ENCODE results near the gene UBN2.
A peak's percentile ranks its signal among the peaks of the same experiment; 100 is the strongest.
"Not testable (repeated sequence)": the region's sequence is repeated elsewhere in the genome, so short reads cannot be mapped to it uniquely, and the experiment has no call there.

The UBN2 gene

DNA sequence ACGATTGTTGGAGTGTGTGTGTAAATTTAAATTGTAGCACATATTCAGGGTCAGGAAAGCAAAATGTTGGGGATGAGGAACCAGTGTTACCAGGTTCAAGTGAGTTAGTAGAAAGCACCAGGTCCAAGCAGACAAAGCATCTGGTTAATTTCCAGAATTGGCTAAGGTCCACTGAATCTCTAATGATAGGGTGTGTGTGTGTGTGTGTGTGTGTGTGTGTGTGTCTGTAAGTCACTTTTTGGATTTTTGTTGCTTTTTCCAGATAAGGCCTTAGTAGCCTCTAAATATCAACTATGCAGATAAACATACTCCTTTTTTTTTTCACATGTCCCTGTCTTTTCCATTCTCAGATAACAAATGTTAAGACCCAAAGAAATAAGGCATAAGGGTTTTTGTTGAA is 73.5 kb downstream of the UBN2 start:
- DNase-seq: no peak

DNA sequence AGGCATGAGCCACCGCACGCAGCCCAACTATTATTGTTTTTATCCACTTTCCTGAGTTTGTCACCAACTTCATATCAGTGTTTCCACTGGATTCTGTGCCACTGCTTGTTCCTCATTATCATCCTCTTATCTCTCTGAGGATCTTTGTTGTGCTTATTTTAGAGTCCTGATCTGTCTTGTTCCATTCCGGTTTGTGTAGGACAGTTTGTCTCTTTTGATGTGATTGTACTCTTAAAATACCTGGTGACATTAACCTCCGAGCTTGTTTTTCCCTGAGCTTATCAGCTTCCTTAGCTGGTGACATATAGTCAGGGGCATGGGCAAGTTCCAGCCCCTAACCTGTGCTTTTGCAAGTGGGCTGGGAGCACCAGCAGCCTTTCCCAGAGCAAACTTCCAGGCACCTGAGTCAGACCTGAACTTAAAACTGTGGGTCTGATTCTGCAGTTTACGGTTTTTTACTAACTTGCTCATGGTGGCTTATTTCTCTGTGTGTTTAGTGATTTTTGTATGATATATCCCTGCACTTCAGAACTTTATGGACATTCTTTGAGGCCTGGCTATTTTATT is 87.0 kb downstream of the UBN2 start:
- DNase-seq: no peak

DNA sequence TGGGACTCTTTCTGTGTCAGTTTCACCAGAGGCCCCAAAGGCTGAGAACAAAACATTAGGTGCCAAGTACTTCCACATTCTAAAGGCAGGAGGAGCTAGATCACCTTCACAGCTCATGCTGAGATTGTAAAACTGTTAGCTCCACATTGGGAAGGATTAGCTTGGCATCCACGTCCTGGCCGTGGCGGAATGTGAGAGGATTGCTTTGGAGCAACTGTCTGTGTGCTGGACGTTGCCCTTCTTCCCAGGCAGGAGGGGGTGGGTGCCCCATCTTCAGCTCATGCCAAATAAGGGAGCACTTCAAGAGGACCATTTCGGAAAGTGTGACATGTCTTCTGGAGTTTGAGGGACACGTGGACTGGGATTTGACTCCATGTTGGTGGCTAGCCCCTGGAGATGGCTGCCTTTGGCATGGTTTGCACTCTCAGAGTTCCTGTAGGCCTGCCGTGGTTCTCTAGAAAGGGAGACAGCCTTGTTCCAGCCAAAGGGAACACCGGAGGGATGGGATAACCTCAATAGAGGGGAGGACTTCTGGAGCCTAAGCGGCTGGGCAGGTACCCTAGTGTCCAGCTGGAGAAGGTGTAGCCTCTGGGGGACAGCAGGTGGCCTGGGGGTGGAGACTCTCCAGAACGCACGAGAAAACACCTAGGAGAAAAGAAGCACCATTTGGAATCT is 90.2 kb downstream of the UBN2 start:
- peak; percentile 67 for DNase-seq

DNA sequence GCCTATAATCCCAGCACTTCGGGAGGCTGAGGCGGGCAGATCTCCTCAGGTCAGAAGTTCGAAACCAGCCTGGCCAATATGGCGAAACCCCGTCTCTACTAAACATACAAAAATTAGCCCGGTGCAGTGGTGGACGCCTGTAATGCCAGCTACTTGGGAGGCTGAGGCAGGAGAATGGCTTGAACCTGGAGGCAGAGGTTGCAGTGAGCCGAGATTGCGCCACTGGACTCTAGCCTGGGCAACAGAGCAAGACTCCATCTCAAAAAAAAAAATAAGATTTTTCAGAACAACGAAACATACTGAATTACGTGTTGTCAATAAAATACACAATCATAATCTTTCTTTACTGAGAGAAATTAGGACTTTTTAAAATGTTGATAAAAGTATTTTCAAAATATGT is 93.7 kb downstream of the UBN2 start:
- DNase-seq: not testable (repeated sequence)

DNA sequence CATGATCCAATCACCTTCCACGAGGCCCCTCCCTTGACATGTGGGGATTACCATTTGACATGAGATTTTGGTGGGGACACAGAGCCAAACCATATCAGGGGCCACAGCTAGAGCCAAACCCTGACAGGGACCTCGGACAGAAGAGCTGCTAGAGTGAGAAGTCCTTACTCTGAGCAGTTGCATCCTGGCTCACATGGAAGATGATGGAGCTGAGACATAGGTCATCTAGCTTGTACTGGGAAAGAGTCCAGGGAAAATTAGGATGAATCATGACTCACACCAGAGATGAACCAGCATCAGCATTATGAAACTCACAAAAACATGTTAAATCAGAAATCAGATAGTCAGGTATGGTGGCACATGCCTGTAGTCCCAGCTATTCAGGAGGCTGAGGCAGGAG is 97.3 kb downstream of the UBN2 start:
- no peak for DNase-seq

DNA sequence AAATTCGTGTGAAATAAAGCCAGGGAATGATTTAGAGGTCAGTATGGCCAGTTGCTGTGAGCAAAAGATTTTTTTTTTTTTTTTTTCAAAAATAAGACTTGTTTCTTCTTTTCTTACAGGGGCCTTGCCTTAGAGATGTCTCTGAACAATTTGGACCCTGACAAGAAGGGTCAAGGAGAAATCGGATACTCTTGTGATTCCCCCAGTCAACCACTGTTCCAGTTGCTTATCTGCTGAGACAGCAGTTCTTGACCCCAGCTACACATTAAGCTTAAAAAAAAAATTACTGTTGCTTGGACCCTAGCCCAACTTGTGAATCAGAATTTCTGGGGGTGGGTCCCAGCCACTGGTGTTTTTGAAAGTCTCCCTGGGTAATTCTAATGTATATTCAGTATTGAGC is 98.1 kb downstream of the UBN2 start:
- no peak for DNase-seq

DNA sequence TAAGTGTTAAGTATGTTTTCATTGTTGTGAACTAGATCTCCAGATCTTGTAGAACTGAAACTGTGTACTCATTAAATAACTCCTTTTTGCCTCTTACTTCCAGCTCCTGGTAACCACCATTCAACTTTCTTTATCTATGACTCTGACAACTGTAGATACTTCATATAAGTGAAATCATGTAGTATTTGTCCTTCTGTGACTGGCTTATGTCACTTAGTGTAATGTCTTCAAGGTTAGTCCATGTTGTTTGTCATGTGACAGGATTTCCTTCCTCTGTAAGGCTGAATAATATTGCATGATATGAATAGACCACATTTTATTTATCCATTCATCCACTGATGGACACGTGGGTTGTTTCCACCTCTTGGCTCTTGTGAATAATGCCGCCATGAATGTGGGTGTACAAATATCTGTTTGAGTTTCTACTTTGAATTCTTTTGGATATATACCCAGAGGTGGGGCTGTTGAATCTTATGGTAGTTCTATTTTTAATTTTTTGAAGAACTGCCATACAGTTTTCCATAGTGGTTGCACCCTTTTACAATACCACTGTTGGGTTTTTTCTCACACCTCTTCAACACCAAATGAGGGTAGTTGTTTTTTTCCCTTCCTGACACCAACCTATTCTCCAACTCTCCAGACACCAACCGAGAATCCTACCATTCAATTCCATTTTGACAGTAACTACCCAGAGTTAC is 99.4 kb downstream of the UBN2 start:
- no peak for DNase-seq

DNA sequence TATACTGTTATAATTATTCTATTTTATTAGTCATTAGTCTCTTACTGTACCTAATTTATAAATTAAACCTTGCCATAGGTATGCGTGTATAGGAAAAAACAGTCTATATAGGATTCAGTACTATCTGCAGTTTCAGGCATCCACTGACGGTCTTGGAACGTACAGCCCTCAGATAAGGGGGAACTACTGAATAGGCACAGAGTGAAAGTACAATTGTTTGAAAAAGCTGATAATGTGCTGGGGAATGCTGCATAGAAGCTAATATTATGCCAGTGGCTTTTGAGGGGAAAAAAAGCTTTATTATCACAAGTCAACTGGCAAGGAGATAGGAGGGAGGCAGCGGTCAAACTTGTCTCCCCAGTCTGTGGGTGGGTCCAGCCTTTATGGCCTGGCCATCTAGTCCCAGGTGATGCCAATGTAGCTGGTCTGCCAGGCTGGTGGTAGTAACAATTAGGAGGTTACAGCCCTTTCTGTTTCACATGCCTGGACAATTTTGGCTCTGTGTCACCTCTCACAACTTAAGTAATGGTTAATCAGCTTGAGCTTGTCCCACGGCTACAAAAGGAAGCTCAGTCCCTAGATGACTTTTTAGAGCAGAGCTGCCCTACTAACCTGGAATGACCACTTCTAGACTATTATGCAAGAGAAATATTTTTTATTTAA is 101.8 kb downstream of the UBN2 start:
- no peak for DNase-seq

DNA sequence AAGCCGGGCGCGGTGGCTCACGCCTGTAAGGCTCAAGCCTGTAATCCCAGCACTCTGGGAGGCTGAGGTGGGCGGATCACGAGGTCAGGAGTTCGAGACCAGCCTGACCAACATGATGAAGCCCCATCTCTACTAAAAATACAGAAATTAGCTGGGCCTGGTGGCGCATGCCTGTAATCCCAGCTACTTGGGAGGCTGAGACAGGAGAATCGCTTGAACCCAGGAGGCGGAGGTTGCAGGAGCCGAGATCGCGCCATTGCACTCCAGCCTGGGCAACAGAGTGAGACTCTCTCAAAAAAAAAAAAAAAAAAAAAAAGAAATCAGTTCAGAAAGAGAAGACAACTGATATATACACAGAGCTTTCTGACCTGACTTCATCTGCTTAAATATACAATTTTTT is 102.4 kb downstream of the UBN2 start:
- DNase-seq: not testable (repeated sequence)

DNA sequence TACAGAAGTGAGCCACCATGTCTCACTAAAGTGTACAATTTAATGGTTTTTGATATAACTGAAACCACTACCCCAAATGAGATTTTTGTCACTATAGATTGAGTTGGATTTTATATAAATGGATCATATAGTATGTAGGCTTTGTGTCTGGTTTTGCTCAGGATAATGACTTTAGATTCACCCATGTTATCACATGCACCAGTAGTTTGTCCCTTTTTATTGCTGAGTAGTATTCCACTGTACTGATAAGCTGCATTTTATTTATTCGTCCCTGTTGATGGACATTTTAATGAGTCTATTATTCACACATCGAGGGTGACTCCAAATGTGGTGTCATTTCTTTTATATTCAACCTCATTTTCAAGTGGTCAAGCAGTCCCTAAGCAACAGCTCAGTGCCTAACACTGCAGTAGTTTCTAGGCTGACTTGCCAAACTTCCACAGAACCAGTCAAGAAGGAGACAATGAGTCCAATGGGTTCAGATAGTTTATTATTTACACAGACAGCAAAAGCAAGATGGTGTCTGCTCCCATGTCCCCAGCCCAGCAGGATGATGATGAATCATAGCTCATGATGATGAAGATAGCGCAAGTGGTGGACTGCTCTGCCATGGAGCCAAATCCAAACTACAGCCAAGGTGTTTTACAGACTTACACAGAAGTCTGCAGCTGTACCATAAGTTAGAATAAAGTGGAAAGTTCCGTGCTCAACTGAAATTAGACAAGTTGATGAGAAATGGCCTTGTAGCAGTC is 103.5 kb downstream of the UBN2 start:
- DNase-seq: no peak

DNA sequence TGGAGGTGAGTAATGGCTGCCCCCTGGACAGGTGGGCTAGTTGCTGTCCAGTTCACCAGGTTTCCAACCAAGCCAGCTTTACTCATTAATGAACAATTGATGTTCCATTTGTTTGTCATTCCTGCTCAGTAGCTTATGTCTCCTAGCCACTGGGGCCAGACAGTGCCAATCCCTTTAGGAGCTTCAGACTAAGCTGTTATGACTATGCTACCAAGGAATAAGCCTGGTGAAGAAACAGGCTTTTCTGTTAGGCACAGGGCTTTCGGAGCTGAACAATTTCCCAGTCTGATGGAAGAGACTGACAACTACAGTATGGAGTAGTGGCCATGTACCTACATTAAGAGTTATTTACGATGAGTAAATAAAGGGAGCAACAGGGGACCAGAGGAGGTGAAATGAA is 108.0 kb downstream of the UBN2 start:
- no peak for DNase-seq

DNA sequence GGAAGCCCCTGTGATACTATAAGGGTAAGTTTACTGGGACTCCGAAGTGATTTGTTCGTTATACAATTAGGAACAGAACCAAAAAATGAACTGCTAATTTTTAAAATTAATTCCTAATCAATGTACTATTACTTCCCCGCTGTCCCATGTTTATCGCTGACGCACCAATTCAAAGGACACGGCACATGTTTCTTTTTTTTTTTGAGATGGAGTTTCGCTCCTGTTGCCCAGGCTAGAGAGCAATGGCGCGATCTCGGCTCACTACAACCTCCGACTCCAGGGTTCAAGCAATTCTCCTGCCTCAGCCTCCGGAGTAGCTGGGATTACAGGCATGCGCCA is 108.6 kb downstream of the UBN2 start:
- no peak for DNase-seq

DNA sequence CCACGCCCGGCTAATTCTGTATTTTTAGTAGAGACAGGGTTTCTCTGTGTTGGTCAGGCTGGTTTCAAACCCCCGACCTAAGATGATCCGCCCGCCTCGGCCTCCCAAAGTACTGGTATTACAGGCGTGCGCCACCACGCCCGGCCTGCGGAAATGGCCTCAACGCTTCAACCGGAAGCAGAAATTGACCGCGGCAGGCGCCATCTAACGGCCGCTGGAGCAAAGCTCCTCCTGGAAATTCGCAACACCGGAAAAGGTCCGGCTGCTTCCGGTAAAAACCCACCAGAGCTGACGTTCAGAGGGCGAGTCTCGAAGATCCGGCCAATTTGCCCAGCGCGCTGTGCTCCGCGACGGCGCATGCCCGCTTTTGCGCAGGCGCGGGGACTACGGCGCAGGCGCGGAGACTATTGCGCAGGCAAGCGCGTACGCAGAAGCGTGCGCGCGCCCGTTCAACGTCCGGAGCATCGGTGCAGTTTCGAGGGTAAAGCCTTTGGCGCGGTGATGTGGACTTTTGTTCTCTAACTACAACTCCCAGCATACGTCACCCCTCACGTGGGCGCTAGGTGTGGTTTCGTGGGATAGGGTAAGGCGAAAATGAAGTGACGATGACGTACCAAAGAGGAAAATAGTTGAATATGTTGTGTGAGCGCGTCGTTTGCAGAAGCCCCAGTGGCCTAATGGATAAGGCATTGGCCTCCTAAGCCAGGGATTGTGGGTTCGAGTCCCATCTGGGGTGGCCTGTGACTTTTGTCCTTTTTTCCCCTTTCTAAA is 109.2 kb downstream of the UBN2 start:
- DNase-seq: peak; percentile 99

DNA sequence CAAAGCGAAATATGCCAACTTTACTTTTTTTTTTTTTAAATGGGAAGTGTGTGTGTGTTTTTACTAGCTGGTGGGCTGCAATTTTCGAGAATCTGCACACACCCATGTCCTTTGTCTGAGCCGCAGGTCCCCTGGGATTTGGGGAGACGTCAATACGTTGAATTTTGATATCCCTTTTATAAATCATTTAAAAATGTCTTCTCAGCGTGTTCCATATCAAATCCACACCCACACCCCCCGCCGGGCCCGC is 109.7 kb downstream of the UBN2 start:
- no peak for DNase-seq

DNA sequence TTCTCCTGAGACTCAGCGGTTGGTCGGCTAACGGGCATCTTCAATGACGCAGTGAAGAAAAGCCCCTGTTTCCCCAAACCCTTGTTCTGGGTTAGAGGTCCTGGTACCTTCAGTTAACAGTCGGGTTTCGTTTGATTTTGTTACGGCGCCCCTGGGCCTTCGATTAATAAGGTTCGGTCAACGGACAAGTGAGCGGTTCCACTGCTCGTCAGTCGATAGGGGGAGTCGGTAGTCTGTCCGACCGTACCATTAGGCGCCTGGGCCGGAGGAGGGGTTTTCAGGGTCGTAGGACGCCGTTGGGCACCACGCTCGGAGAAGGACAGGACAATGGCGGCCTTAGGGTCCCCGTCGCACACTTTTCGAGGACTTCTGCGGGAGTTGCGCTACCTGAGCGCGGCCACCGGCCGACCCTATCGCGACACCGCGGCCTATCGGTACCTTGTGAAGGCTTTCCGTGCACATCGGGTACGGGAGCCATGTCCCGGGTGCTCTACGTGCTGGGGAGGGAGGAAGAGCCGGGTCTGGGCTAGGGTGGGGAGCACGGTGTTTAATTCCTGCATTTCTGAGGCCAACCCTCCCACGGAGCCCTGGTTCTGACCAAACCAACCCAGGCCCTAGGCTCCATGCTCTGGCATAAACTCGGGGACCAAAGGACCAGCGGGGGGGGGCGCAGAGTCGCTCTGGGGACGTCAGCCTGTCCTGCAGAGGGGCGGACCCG is 110.2 kb downstream of the UBN2 start, which contains the start of gene FMC1:
TSS of gene FMC1 (plus strand) at position 280 of the 718 bp plus-strand sequence. CDS start at position 328, 48 bp downstream.
- DNase-seq: peak; percentile 95

DNA sequence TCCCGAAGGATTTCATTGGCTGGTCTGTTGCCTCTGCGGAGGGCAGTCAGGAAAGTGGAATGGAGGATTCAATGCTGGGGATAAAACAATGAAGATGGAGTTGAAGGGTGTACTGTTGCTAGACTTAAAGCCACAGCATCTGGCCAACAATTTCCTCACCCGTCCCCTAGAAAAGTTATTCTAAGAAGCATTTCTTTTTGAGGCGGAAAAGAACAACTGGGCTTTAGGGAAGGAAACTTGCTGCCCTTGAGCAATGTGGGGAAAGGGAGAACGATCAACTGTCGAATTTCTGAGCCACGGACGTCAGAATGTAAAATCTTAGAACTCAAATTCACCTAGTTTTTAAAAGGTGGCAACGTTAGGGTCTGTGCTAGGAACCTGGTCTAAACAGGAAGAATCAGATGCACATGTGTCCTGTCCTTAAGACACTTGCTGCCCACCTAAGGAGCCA is 110.8 kb downstream of the UBN2 start:
- DNase-seq: no peak

DNA sequence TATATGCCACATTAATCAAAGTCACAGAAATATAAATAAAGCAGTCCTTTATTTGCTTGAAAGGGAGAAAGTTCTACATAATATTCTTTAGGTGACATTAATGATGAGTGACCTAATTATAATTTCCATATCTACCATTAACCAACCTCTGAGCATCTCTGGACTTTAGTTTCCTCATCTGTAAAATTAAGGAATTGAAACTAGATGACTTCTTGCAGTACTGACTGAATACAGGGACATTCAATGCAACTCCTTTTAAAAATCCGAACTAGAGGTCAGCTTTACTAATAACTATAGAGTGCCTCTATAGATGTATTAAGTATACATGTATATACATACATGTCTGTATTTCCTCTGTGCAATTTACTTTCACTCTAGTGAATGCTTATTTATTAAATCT is 114.0 kb downstream of the UBN2 start:
- no peak for DNase-seq

DNA sequence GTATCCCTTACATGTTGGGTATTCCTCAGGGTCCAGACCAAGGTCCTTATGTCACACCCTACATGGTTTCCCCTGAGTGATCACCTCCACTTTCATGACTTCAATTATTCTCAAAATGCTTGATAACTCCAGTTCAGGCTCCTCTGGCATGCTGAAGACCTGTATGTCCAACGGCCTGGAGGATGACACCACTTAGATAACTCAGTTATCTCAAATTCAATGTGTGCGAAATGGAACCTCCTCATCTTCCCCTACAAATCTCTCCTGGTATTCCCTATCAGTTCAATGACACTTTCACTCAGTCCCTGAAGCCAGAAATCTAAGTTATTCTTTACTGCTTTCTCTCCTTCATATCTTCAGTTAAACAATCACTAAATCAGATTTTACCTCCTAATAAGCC is 120.0 kb downstream of the UBN2 start:
- DNase-seq: no peak

DNA sequence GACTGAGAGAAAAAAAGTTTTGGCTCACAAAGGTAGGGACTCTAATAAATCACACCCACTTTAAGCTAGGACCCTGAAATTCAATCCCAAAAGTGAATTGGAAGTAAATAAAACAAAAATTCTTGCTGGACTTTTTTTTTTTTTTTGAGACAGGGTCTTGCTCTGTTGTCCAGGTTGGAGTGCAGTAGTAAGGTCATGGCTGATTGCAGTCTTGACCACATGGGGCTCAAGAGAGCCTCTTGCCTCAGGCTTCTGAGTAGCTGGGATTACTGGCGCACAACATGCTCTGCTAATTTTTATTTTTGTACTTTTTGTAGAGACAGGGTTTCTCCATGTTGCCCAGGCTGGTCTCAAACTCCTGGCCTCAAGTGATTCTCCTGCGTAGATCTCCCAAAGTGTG is 123.7 kb downstream of the UBN2 start:
- DNase-seq: no peak

DNA sequence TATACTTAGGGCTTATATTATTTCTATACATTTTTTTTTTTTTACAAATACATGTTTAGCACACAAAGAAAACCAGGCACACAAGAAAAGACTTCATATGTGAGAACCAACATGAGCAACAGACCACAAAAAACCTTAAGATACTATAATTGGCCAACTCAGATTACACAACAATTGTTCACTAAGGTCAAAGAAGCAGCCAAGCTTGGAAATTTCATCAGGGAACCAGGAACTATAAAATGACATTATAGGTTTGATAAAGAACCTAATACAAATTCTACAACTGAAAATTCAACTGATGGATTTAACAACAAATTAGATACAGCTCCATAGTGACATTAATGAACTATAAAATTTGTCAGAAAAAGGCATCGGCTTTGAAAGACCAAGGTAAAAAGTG is 124.3 kb downstream of the UBN2 start:
- no peak for DNase-seq
